Epithelial cell of proximal tubule (primary cell): ENCODE data around the gene SPRR4. TPM values are rescaled to one million over a fixed set of nuclear protein-coding genes. Genes with fewer than 3 reads are reported as not detected.

ENCODE experiments used
- DNase-seq: peaks from one replicate; pipeline ENCODE4 v3.0.0-alpha.2; 2011; ENCODE audit warnings: low read depth
- H3K4me3 ChIP-seq: 2 replicates; pipeline ENCODE4 v1.5.1; 2011; ENCODE audit warnings: low read depth, mild to moderate bottlenecking, low read length
- total RNA-seq: library from RNA; depleted of rRNA; stranded (reverse); fragments of >200 nt; gene quantifications from 2 replicates; pipeline ENCODE4 v1.2.3, GENCODE V29; 2015
- TF ChIP-seq, protein P1 (sequence below): conservative IDR thresholded peaks from 2 replicates; pipeline ENCODE4 v1.5.1; 2012; ENCODE audit warnings: low read depth, mild to moderate bottlenecking, low read length

SPRR4 gene
- total RNA-seq, 1 donor from 2014 or later = not detected

DNA sequence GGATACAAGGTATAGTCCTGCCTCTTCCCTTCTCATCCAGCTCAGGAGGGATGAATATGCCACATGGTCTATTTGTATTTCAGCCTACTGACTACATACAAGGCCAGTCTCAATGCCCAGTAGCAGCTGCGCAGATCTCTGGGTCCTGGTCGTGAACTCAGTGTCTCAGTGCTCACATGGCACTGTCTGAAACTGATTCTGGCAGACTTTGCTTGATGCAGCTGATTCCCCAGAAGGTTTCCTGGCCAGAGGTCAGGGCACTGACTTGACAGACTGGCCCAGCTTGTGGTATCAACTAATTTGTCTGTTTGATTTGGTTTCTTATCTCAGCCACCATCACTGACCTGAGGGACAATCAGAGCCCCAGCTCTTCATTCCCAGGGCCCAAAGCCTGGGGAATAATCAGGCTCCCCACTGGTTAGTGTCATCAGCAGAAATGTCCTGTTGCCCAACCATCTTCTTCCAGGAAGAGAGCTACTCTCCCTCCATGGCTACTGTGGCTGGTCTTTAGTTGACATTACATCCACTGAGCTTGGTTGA is 7.5 kb upstream of the SPRR4 start:
- no peak overlapping the region for H3K4me3 ChIP-seq
- DNase-seq = no peak
- TF ChIP-seq, protein P1, sequence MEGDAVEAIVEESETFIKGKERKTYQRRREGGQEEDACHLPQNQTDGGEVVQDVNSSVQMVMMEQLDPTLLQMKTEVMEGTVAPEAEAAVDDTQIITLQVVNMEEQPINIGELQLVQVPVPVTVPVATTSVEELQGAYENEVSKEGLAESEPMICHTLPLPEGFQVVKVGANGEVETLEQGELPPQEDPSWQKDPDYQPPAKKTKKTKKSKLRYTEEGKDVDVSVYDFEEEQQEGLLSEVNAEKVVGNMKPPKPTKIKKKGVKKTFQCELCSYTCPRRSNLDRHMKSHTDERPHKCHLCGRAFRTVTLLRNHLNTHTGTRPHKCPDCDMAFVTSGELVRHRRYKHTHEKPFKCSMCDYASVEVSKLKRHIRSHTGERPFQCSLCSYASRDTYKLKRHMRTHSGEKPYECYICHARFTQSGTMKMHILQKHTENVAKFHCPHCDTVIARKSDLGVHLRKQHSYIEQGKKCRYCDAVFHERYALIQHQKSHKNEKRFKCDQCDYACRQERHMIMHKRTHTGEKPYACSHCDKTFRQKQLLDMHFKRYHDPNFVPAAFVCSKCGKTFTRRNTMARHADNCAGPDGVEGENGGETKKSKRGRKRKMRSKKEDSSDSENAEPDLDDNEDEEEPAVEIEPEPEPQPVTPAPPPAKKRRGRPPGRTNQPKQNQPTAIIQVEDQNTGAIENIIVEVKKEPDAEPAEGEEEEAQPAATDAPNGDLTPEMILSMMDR = no peak

DNA sequence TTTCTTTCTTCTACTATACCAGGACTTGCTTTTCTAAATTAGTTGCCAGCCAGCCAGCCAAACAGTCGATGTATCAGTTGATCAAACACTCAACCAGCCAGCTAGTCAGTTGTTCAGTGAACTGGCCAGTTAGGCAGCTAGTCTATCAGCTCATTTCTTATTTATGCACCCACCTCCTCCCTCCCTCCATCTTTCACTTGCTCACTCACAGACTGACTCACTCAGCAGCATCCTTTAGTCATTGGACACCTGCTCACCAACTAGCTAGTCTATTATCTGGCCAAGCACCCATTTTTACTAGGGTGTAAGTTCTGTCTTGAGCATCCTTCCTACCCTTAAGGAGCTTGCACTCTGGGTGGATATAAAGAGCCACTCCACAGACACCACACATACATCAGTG is 5.9 kb upstream of the SPRR4 start:
- DNase-seq = no peak
- TF ChIP-seq, protein P1 = no peak
- H3K4me3 ChIP-seq = no peak overlapping the region

DNA sequence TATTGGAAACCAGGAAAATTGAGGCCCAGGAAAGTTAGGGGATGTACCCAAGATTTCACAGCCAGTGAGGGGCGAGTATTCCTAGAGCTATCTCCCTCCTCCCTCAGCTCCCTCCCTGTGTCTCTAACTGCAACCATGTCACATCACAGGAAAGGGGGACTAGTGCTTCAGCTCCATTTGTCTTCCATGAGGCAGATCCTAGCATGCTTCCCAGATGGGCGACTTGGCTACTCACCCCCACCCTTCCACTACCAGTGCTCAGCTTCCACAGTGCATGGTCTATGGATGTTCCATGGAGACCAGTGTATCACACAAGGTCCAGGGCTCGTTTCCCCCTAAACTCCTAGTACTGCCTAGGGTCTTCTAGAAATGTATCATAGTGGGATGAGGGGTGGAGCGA is 4.6 kb upstream of the SPRR4 start:
- H3K4me3 ChIP-seq = no peak overlapping the region
- TF ChIP-seq, protein P1 = no peak
- no peak for DNase-seq

DNA sequence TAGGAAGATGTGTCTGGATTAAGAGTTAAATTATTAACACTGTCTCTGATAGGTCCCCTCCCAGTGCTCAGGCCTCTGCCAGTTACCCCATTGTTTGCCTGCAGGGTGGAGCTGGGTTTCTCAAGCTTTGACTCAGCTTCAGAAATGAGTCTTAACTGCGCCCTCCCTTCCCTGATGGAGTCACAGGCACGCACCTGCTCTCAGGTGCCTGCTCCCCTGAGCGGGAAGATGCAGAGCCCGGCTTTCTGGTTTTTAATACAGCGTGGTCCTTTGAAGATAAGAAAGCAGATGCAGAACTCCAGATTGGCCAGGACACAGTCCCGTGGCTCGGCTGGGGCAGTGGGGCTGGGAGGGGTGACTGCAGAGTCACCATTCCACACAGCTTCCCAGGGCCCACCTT is 3.2 kb upstream of the SPRR4 start:
- no peak for DNase-seq
- H3K4me3 ChIP-seq = no peak overlapping the region
- TF ChIP-seq, protein P1 = no peak

- no peak overlapping the region for H3K4me3 ChIP-seq
- DNase-seq = no peak
- TF ChIP-seq, protein P1 = no peak
These were observed 2.2 kb upstream of the SPRR4 start for GRCh38 chr1:152968248-152968647.

- no peak overlapping the region for H3K4me3 ChIP-seq
- TF ChIP-seq, protein P1 = no peak
- DNase-seq = no peak
These were observed 1.4 kb upstream of the SPRR4 start for GRCh38 chr1:152969036-152969435.

DNA sequence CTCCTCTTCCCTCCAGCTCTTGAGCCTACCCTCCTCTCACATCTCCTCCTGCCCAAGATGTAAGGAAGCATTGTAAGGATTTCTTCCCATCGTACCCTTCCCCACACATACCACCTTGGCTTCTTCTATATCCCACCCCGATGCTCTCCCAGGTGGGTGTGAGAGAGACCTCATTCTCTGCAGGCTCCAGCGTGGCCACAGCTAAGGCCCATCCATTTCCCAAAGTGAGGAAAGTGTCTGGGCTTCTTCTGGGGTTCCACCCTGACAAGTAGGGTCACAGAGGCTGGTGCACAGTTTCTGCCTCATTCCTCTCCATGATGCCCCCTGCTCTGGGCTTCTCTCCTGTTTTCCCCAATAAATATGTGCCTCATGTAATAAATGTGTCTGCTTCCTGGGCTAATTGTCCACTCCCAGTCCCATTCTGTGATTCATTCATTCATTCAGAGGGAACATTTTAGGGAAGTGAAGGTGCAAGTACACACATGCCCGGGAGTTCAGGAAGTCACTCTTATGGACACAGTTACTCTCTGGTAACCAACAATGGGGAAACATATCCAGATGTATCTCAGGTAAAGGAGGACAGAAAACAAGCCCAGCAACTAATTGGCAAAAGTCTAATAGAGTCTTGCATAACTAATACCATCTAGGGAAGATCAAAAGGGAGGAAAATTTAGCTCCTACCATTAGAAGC is 1.9 kb downstream of the SPRR4 start:
- DNase-seq = no peak
- TF ChIP-seq, protein P1 = no peak
- H3K4me3 ChIP-seq = no peak overlapping the region
